ENCODE results near the gene CBX1.

The CBX1 gene

DNA sequence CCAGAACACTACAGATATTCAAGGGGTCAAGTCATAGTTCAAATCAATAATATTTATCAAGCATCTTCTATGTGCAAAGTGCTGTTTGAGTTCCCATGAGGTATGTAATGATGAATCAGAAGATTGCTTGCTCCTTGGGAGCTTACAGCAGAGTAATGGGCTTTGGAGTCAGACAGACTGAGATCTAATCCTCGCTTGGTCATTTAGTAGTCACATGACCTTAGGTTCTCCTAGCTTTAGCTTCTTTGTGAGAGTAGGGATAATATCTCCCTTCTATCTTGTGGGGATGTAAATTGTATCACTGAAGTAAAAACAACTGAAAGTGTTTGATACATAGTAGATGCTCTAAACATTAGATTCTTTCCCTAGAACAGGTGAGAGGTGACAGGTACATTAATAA, 36.4 kb upstream of the CBX1 start:
- Histone ChIP-seq H3K9ac (ENCODE audit: low read depth, low read length) (no peak overlapping the region), H3K4me3 (ENCODE audit: low read depth, low read length) (no peak overlapping the region), H3K4me1 (ENCODE audit: control insufficient read depth, insufficient read depth, low read length) (no peaks in the 10 kb centered on the region)

DNA sequence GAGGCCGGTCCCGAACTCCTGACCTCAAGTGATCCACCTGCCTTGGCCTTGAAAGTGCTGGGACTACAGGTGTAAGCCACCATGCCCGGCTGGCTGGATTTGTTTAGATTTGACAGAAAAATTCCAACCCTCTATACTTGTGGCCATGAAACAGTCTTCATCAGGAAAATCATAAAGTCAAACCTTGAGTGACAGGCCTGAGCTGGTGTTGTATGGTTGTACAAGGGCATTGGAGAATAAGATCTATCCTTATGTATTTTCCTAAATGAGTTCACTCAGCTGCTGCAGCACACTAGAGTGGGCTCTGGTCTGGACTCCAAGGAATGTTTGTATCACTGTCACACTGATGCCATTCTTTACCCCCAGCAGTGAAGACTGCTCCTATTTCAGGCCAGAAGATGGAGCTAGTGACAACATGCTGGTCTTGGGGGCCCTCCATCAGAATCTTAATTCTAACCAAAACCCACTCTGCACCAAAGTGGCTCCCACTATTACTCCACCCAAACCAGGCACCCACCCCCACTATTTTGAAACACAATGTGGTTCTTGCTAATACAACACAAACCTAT, 33.7 kb upstream of the CBX1 start:
- no peaks in the 10 kb centered on the region for H3K9me3 ChIP-seq (ENCODE audit: control insufficient read depth, insufficient read depth, low read length)

More for the DNA sequence above, 36.4 kb upstream of the CBX1 start:
- Histone ChIP-seq H3K36me3 (ENCODE audit: control insufficient read depth, insufficient read depth, low read length) (no peaks in the 10 kb centered on the region), H3K27me3 (ENCODE audit: control insufficient read depth, insufficient read depth, low read length) (no peaks in the 10 kb centered on the region), H3K27ac (ENCODE audit: low read depth, low read length) (no peak overlapping the region), H3K9me3 (ENCODE audit: control insufficient read depth, insufficient read depth, low read length) (no peaks in the 10 kb centered on the region)

GRCh38 chr17:48132385-48132784, 31.1 kb upstream of the CBX1 start:
- no peak overlapping the region for H3K27ac ChIP-seq (ENCODE audit: low read depth, low read length)
- H3K27me3 ChIP-seq (ENCODE audit: control insufficient read depth, insufficient read depth, low read length), result no peaks in the 10 kb centered on the region
- H3K4me1 ChIP-seq (ENCODE audit: control insufficient read depth, insufficient read depth, low read length), result no peaks in the 10 kb centered on the region
- H3K4me3 ChIP-seq (ENCODE audit: low read depth, low read length), result no peak overlapping the region
- no peak overlapping the region for H3K9ac ChIP-seq (ENCODE audit: low read depth, low read length)
- H3K9me3 ChIP-seq (ENCODE audit: control insufficient read depth, insufficient read depth, low read length), result no peaks in the 10 kb centered on the region
- H3K36me3 ChIP-seq (ENCODE audit: control insufficient read depth, insufficient read depth, low read length), result no peaks in the 10 kb centered on the region

More for the DNA sequence above, 33.7 kb upstream of the CBX1 start:
- H3K4me3 ChIP-seq (ENCODE audit: low read depth, low read length), result no peak overlapping the region
- no peak overlapping the region for H3K9ac ChIP-seq (ENCODE audit: low read depth, low read length)
- no peaks in the 10 kb centered on the region for H3K27me3 ChIP-seq (ENCODE audit: control insufficient read depth, insufficient read depth, low read length)
- no peak overlapping the region for H3K27ac ChIP-seq (ENCODE audit: low read depth, low read length)
- H3K36me3 ChIP-seq (ENCODE audit: control insufficient read depth, insufficient read depth, low read length), result no peaks in the 10 kb centered on the region
- no peaks in the 10 kb centered on the region for H3K4me1 ChIP-seq (ENCODE audit: control insufficient read depth, insufficient read depth, low read length)

DNA sequence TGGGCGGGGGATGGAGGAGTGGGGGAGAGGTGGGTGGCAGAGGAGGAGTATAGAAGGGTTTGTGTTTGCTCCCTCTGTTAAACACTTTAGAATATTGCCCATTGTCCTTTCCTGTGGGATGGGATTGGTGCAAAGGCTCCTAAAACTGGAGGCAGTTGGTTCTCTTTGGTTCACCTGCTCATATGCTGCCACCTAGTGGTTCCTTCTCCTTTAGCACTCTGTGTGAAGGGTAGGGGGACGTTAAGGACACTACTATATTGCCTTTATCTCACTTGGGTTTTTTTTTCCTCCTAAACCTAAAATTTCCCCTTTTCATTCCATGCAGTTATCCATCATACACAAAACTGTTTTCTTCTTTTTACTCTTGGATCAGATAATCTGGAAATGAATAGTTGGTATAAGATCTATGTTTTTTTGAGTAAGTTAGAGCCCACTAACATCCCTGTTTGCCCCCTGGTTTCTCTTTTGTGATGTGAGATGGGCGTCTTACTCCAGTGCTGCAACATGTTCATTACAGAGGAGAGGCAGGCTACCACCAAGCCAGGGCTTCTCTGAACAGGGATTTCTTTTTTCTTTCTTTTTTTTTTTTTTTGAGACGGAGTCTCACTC, 30.0 kb upstream of the CBX1 start:
- Histone ChIP-seq H3K9me3 (ENCODE audit: control insufficient read depth, insufficient read depth, low read length) (no peaks in the 10 kb centered on the region), H3K4me3 (ENCODE audit: low read depth, low read length) (no peak overlapping the region), H3K9ac (ENCODE audit: low read depth, low read length) (no peak overlapping the region), H3K4me1 (ENCODE audit: control insufficient read depth, insufficient read depth, low read length) (no peaks in the 10 kb centered on the region), H3K36me3 (ENCODE audit: control insufficient read depth, insufficient read depth, low read length) (no peaks in the 10 kb centered on the region), H3K27me3 (ENCODE audit: control insufficient read depth, insufficient read depth, low read length) (no peaks in the 10 kb centered on the region), H3K27ac (ENCODE audit: low read depth, low read length) (no peak overlapping the region)

DNA sequence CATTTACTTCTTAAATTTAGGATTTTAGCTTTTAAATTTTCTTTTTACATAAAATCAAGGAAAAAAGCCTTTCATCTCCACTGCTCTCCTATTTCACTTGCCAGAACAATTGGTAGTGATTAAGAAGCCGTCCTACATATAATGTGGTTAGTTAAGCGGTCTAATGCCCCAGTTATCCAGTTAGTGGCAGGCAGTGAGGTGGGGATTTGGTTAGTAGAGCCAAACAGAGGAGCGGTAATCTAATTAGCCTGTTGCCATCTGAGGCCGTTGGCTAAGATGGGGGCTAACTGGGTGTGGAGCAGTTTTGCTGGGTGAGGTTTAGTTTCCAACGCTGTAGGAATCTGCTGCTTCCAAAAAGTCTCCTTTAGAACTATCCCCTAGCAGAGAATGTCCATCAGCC, 28.7 kb upstream of the CBX1 start:
- Histone ChIP-seq H3K4me1 (ENCODE audit: control insufficient read depth, insufficient read depth, low read length) (no peaks in the 10 kb centered on the region), H3K27ac (ENCODE audit: low read depth, low read length) (no peak overlapping the region), H3K9me3 (ENCODE audit: control insufficient read depth, insufficient read depth, low read length) (no peaks in the 10 kb centered on the region), H3K4me3 (ENCODE audit: low read depth, low read length) (no peak overlapping the region), H3K36me3 (ENCODE audit: control insufficient read depth, insufficient read depth, low read length) (no peaks in the 10 kb centered on the region; the same call in 1 of the 2 replicates), H3K9ac (ENCODE audit: low read depth, low read length) (no peak overlapping the region), H3K27me3 (ENCODE audit: control insufficient read depth, insufficient read depth, low read length) (no peaks in the 10 kb centered on the region)

DNA sequence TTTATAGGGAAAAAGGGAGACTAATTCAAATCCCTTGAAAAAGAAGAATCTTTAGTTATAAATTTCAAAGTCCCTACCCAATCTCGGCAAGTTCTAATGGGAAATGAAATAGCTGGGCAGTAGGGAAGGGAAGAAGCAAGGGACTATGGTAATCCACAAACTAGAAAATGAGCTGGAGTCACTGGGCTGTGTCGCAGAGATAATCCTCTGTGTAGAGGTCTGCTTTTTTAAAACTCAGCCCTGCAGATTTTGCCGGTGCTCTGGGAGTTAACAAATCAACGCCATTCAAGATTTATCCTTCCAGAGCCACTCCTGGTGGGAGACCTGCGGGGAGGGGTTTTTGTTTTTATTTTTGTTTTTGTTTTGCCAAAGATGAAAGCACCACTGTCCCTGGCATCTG, 27.1 kb upstream of the CBX1 start:
- Histone ChIP-seq H3K27me3 (ENCODE audit: control insufficient read depth, insufficient read depth, low read length) (no peaks in the 10 kb centered on the region), H3K4me3 (ENCODE audit: low read depth, low read length) (no peak overlapping the region), H3K9me3 (ENCODE audit: control insufficient read depth, insufficient read depth, low read length) (no peaks in the 10 kb centered on the region), H3K9ac (ENCODE audit: low read depth, low read length) (no peak overlapping the region), H3K27ac (ENCODE audit: low read depth, low read length) (no peak overlapping the region), H3K4me1 (ENCODE audit: control insufficient read depth, insufficient read depth, low read length) (no peaks in the 10 kb centered on the region), H3K36me3 (ENCODE audit: control insufficient read depth, insufficient read depth, low read length) (no peaks in the 10 kb centered on the region; the same call in 1 of the 2 replicates)

DNA sequence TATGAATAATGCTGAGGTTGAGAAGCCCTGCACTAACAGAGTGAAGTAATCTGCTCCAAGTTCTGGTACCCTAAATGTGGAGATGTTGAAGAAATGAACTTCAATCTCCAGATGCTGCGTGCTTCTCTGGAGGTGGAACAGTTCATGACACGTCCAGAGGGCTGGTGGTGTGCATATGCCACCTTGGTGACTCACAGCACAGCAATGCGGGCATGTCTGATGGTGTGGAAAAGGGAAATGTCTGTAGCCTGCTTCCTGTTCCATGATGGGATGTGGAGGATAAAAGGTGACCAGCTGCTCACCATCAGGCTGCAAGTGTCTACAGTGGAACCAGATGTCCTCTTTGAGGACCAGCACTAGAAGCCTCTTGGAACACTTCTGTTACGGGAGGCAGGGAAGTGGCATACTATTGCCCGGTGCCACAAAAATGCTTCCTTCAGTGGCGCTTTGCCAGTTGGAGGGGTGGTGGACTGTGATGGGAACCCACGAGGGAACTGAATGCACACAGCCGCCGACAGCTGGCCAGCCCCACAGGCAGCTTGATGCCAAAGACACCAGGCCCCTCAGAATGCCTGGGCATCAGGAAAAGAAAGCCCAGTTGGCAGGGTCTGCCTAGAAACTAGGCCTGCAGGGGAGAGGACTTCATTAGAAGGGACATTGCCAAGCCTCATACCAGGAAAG, 26.2 kb upstream of the CBX1 start:
- H3K27ac ChIP-seq (ENCODE audit: low read depth, low read length), result no peak overlapping the region
- no peak overlapping the region for H3K4me3 ChIP-seq (ENCODE audit: low read depth, low read length)
- H3K4me1 ChIP-seq (ENCODE audit: control insufficient read depth, insufficient read depth, low read length), result no peaks in the 10 kb centered on the region
- no peaks in the 10 kb centered on the region for H3K27me3 ChIP-seq (ENCODE audit: control insufficient read depth, insufficient read depth, low read length)
- no peaks in the 10 kb centered on the region for H3K9me3 ChIP-seq (ENCODE audit: control insufficient read depth, insufficient read depth, low read length)
- no peak overlapping the region for H3K9ac ChIP-seq (ENCODE audit: low read depth, low read length)
- H3K36me3 ChIP-seq (ENCODE audit: control insufficient read depth, insufficient read depth, low read length), result peaks cover 4% of the 10 kb centered on the region

GRCh38 chr17:48126532-48126850, 25.2 kb upstream of the CBX1 start:
- H3K4me1 ChIP-seq (ENCODE audit: control insufficient read depth, insufficient read depth, low read length), result no peaks in the 10 kb centered on the region
- H3K27me3 ChIP-seq (ENCODE audit: control insufficient read depth, insufficient read depth, low read length), result no peaks in the 10 kb centered on the region
- no peak overlapping the region for H3K9ac ChIP-seq (ENCODE audit: low read depth, low read length)
- no peak overlapping the region for H3K4me3 ChIP-seq (ENCODE audit: low read depth, low read length)
- H3K9me3 ChIP-seq (ENCODE audit: control insufficient read depth, insufficient read depth, low read length), result no peaks in the 10 kb centered on the region
- peaks cover 14% of the 10 kb centered on the region for H3K36me3 ChIP-seq (ENCODE audit: control insufficient read depth, insufficient read depth, low read length)
- no peak overlapping the region for H3K27ac ChIP-seq (ENCODE audit: low read depth, low read length)

DNA sequence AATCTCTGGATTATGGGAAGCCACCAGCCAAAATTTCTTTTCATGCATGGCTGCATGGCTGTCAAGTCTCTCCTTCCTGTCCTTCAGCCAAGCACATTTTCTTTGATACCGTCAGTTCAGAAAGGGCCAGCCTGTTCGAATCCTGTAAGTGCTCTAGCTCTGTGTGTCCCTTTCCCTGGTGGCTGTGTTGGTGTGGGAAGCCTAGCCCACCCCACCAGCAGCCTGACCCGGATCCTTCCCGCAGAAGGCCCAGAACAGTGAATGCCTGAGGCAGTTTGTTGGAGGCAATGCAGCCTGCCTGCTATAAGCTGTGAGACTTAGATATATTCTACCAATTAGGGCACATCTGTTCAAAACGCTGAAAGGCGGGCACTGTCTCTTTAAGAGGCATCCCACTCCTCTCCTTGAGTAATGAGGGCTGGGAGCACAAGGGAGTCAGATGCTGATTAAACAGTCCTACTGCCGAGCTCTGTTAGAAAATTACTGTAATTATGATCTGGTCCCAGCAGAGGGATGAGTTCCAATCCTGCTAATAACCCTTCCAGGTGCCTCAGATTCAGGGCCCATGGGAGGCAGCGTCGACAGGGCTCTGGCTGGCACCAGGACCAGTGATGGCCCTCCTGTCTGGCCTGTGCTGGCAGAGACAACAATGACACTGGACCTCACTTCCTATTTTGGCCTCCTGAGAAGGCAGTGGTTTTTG, 24.7 kb upstream of the CBX1 start:
- no peak overlapping the region for H3K27ac ChIP-seq (ENCODE audit: low read depth, low read length)
- no peaks in the 10 kb centered on the region for H3K27me3 ChIP-seq (ENCODE audit: control insufficient read depth, insufficient read depth, low read length)
- no peaks in the 10 kb centered on the region for H3K4me1 ChIP-seq (ENCODE audit: control insufficient read depth, insufficient read depth, low read length)
- peaks cover 20% of the 10 kb centered on the region for H3K36me3 ChIP-seq (ENCODE audit: control insufficient read depth, insufficient read depth, low read length)
- H3K9ac ChIP-seq (ENCODE audit: low read depth, low read length), result no peak overlapping the region
- H3K9me3 ChIP-seq (ENCODE audit: control insufficient read depth, insufficient read depth, low read length), result no peaks in the 10 kb centered on the region
- H3K4me3 ChIP-seq (ENCODE audit: low read depth, low read length), result no peak overlapping the region

DNA sequence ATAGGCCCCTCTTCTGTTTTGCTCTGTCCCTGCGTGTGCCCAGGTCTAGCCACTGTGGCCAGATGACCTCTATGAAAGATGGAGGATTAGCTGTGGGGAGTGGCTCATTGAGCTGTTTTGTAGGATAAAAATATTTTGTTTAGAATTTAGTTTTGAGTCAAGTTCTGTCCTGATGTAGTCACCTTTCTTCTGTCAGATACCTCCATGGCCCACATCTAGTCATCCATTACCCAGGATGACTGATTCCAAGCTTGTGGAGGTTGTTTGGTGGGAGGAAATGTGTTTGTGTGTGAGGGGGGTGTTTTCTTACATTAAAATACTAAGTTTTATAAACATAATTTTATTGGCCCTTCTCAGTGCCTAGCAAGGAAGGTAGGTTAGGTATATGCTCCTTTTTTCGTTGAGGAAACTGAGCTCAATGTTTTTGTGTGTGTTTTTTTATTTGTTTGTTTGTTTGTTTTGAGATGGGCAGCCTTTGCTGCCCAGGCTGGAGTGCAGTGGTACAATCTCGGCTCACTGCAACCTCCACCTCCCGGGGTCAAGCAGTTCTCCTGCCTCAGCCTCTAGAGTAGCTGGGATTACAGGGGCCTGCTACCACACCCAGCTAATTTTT, 22.6 kb upstream of the CBX1 start:
- H3K27ac ChIP-seq (ENCODE audit: low read depth, low read length), result no peak overlapping the region

GRCh38 chr17:48123111-48123510, 21.8 kb upstream of the CBX1 start:
- Histone ChIP-seq H3K27ac (ENCODE audit: low read depth, low read length) (peak overlapping the region; percentile 8), H3K36me3 (ENCODE audit: control insufficient read depth, insufficient read depth, low read length) (peaks cover 36% of the 10 kb centered on the region), H3K4me3 (ENCODE audit: low read depth, low read length) (no peak overlapping the region), H3K27me3 (ENCODE audit: control insufficient read depth, insufficient read depth, low read length) (no peaks in the 10 kb centered on the region), H3K9ac (ENCODE audit: low read depth, low read length) (no peak overlapping the region), H3K4me1 (ENCODE audit: control insufficient read depth, insufficient read depth, low read length) (no peaks in the 10 kb centered on the region), H3K9me3 (ENCODE audit: control insufficient read depth, insufficient read depth, low read length) (no peaks in the 10 kb centered on the region)

More for the DNA sequence above, 22.6 kb upstream of the CBX1 start:
- H3K9ac ChIP-seq (ENCODE audit: low read depth, low read length), result no peak overlapping the region
- H3K4me1 ChIP-seq (ENCODE audit: control insufficient read depth, insufficient read depth, low read length), result no peaks in the 10 kb centered on the region
- H3K9me3 ChIP-seq (ENCODE audit: control insufficient read depth, insufficient read depth, low read length), result no peaks in the 10 kb centered on the region
- no peak overlapping the region for H3K4me3 ChIP-seq (ENCODE audit: low read depth, low read length)
- H3K27me3 ChIP-seq (ENCODE audit: control insufficient read depth, insufficient read depth, low read length), result no peaks in the 10 kb centered on the region
- H3K36me3 ChIP-seq (ENCODE audit: control insufficient read depth, insufficient read depth, low read length), result peaks cover 31% of the 10 kb centered on the region
